Iris pigment epithelial cell (primary cell): ENCODE results near the gene NEU1.
"Not testable (repeated sequence)": the region's sequence is repeated elsewhere in the genome, so short reads cannot be mapped to it uniquely, and the experiment has no call there.

ENCODE experiments used
- DNase-seq: peaks from one replicate; pipeline ENCODE4 v3.0.0-alpha.2; 2011; ENCODE audit warnings: low read depth

Gene NEU1

DNA sequence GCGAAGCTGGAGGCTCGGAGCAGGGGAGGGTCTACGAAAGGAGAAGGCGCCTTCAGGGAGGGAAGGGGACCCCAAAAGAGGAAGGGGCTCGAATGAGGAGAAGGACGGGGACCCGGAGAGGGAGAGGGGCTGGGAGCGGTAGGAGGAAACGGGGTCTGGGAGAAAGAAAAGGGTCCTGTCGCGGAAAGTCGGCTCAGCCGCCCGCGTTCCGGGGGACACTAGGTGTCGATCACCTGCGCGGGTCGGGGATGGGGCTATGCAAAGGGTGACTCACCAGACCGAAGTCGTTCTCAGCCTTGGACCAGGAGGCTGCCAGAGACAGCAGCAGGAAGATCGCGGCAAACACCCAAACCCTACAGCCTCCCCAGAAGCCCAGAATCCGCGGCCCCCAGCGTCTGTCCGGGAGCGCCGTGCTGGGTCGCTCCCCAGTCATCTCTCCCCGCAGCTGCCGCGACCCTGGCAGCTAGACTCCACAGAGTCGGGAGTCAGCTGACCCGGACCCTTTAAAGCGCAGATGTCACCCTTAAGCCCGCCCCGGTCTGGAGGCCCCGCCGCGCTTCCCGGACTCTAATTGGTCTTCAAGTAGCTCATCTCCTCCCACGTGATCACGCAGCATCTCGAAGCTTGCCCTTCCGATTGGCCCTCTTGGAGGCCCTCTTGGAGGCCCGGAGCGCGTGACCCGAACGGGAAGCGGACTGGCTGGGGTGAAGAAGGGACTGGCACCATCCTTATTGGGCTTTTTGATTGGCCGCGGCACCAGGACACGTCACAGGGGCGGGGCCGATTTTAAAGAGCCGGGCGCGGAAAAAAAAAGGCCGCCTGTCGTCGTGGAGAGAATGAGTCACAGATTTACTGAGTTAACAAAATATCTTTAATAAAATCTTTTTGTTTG is at the start of gene NEU1:
NEU1 (minus strand) TSS at position 478 of the 892 bp plus-strand sequence; CDS start at position 433, 45 bp downstream.
- DNase-seq: peak; percentile 100

DNA sequence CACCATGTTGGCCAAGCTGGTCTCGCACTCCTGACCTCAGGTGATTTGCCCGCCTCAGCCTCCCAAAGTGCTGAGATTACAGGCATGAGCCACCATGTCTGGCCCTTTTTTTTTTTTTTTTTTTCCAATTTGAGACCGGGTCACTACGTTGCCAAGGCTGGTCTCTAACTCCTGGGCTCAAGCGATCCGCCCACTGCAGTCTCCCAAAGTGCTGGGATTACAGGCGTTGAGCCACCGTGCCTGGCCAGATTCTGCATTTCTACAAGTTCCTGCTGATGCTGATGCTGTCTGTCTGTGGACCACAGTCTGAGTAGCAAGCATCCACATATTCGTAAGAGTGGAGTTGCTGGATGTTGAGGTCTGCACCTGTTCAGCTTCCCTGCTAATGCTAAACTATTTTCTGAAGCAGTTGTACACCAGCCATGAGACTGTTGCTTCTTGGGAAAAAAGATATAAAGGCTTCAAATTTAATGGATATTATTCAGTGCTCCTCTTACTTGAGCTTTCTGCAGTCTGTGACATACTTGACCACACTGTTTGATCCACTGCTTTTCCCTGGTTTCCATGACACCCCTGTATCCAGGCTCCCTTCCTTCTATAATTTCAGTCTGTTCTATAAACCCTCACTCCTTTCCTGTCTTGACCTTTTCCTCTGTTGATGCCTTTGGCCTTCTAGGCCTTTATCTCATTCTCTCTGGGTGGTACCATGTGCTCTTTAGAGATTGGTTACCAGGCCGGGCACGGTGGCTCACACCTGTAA is 49.4 kb upstream of the NEU1 start:
- DNase-seq: no peak

DNA sequence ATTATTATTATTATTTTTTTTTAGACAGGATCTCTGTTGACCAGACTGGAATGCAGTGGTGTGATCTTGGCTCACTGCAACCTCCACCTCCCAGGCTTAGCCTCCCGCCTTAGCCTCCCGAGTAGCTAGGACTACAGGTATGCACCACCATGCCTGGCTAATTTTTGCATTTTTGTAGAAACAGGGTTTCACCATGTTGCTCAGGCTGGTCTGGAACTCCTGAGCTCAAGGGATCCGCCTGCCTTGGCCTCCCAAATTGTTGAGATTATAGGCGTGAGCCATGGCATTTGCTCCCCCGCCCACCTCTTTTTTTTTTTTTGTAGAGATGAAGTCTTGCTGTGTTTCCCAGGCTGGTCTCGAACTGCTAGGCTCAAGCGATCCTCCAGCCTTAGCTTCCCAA is 46.7 kb upstream of the NEU1 start:
- not testable (repeated sequence) for DNase-seq

DNA sequence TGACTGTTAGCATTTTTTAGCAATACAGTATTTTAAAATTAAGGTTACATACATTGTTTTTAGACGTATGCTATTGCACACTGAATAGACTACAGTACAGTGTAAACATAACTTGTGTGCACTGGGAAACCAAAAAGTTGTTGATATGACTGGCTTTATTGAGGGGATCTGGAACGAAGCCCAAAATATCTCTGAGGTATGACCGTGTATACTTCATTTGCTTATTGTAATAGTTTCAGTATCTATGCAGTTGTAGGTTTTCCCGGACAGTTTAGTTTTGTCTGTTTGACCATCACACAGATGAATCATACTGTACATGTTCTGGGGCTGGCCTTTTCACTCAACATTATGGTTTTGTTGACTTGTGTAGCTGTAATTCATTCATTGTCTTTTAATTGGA is 46.2 kb upstream of the NEU1 start:
- peak; percentile 90 for DNase-seq

DNA sequence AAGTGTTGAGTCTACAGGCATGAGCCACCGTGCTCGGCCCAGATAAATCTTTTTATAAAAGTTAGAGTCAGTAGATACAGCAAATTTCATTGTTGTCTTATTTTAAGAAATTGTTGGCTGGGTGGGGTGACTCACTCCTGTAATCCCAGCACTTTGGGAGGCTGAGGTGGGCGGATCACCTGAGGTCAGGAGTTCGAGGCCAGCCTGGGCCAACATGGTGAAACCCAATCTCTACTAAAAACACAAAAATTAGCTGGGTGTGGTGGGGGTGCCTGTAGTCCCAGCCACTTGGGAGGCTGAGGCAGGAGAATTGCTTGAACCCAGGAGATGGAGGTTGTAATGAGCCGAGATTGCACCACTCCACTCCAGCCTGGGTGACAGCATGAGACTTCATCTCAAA is 45.6 kb upstream of the NEU1 start:
- DNase-seq: not testable (repeated sequence)

DNA sequence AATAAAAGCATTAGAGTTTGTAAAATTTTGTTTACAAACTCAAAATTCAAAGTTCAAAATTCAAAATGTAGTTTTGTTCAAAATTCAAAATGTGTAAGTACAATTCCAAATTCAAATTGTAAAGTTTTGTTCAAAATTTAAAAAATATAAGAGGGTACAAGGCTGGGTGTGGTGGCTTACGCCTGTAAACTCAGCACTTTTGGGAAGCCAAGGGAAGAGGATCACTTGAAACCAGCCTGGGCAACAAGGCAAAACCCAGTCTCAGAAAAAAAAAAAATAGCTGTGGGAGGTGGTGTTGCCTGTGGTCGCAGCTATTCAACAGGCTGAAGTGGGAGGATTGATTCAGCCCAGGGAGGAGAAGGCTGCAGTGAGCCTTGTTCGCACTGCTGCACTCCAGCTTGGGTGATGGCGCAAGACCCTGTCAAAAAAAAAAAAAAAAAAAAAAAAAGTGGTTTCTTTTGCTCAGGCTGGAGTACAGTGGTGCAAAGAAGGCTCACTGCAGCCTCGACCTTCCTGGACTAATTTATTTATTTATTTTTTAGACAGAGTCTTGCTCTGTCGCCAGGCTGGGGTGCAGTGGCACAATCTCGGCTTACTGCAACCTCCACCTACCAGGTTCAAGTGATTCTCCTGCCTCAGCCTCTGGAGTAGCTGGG is 44.7 kb upstream of the NEU1 start:
- DNase-seq: peak; percentile 90

DNA sequence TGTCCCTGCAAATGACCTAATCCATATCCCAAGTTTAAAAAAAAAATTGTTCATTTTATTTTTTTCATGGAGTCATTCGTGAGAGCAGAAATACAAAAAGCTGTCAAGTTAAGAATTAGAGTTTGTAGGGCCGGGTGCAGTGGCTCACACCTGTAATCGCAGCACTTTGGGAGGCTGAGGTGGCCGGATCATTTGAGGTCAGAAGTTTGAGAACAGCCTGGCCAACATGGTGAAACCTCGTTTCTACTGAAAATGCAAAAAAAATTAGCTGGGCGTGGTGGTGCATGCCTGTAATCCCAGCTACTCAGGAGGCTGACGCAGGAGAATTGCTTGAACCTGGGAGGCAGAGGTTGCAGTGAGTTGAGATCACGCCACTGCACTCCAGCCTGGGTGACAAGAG is 44.1 kb upstream of the NEU1 start:
- not testable (repeated sequence) for DNase-seq

DNA sequence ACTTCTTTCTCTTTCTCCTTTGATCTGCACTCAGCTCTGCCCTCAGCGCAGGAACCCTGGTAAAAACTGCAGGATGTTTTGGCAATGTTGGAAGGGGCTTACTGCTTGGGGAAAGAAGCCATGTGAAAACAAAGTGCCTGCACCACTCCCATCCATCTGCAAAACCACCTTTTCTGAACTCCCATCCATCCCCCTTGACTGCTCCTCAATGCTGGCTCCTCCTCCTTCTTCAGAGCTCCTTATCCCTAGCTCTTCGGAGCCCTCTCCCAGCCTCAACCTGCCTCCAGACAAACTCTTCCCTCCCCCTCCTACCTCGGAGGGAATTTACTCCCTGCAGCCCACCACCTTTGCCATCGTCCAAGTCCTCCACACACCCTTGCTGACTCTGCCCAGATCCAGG is 43.5 kb upstream of the NEU1 start:
- DNase-seq: no peak

DNA sequence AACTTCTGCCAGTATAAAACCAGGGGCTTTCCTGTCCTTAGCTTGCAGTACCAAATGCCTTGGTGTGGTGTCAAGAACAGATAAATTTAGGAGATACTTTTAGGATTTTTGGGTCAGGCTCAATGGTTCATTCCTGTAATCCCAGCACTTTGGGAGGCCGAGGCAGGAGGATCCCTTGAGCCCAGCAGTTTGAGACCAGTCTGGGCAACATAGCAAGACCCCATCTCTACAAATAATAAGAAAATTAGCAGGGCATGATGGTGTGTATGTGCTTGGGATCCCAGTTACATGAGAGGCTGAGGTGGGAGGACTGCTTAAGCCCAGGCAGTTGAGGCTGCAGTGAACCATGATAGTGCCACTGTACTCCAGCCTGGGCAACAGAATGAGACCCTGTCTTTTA is 42.4 kb upstream of the NEU1 start:
- DNase-seq: no peak

DNA sequence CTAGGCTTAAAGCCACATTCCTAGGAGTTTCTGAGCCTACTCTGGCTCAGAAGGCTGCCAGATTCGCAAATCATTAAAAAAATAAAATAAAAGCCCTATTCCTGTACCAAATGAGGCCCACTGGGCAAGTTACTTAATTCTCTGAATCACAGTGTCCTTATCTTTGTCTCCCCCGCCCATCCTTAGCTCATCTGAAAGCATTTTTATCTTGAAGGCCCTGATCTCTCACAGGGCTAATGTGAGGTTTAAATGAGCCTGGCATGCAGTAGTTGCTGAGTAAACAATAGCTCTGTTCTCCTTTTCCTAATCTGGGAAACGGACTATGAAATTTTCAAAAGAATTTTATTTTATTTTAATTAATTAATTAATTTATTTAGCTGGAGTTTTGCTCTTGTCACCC is 41.3 kb upstream of the NEU1 start:
- no peak for DNase-seq

DNA sequence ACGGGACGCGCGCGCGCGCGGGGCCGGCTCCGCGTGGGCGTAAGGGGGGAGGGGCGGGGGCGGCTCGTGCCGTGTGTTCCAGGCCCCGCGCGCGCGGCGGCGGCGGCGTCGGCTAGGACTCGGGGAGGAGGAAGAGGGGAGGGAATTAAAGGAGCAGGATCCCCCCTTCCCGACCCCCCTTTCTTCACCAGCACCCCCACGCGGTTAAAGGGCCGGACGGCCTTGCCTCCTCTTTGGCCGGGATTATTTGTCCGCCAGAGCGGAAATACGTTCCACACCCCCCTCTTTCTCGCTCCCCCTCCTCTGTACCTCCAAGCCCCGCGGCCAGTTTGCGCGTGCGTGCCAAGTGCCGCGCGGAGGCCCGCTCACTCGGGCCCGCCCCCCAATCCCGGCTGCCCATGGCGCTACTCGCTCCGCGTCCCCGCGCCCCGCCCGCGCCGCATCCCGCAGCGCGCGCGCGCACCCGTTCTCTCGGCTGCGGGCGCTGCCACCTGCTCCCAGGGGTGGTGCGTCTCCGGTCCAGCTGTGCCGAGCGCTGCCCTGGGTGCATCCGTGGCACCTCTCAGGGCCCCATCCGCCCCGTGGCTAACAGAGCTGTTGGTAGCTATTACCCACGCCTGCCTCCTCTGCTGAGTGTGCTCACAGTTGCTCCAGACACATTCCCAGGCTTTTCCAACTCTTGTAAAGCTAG is 39.5 kb upstream of the NEU1 start, which contains the start of gene ZBTB12:
ZBTB12 (minus strand) TSS at position 134 of the 691 bp plus-strand sequence. CDS start 781 bp downstream, outside the sequence.
- peak; percentile 97 for DNase-seq

DNA sequence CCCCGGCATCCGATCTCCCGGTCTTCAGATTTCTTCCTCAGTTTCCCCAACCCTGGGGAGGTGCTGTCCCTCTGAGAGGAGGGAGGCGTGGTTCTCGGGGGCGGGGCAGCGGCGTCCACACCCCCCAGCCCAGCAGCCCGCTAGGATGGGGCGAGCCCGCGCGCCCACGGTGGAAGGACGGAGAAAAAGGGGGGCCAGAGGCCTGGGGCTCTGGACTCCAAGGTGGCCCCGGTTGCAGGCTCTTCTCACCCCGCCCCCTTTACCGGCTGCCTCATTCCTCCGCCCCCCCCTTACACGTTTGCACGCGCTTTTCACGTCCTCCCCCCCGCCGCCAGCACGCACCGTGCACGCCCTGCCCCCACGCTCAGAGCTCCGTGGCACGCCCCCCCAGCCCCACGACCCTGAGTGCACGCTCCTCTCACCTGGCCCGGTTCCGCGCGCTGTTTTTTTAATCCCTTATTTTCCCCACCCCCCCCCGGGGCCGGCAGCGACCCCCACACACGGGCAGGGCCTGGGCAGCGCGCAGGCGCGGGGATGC is 38.9 kb upstream of the NEU1 start:
- DNase-seq: peak; percentile 64

DNA sequence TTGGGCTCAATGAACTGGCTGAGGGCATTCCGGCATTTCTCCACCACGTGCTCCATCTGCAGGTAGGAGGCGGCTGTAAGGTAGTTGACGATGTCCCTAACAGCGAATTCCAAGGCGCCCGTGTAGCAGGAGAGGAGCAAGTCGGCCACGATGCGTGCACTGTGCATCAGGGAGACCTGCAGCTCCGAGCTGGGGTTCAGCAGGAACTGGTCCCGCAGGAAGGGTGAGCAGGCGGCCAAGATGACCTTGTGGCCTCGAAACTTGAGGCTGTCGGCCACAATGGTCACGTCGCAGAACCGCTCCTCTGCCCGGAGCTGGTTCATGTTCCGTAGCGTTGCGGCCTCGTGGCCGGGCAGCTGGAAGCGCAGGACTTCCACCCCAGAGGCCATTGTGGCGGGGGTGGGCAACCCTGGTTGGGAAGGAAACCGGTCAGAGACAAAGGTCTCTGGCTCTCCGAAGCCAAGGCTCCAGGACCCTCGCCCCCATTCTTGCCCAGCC is 38.3 kb upstream of the NEU1 start:
- peak; percentile 21 for DNase-seq

DNA sequence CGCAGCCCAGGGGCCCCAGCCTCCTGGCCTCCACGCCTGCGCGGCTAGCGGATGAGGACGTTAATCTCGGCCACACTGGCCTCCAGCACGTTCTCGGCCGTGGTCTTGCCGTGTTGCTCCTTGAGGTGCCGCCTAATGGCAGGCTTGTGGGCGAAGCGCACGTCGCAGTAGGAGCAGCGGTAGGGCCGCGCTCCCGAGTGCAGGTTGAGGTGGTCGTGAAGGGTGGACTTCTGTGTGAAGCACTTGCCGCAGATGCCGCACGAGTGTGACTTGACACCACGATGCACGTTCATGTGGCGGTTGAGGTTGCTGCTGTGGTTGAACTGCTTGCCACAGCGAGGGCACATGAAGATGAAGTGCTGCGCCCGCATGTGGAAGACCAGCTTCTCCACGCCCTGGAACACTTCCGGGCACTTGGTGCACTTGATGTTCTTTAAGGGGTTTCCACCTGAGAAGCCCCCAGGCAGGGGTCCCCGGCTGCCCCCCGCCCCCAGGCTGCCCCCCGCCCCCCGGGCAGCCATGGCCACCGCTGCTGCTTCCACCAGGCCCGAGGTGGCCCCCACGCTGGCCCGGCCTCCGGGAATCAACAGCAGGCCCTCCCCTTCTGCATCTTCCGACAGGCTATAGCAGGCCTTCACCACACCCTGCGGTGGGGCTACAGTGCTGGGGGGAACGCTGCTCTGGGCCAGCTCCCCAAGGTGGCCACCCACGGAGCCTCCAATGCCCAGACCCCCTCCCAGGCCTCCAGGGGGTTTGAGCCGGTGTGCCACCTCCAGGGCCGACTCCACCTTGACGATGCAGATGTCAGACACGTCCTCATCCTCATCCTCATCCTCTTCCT is 37.5 kb upstream of the NEU1 start:
- no peak for DNase-seq

DNA sequence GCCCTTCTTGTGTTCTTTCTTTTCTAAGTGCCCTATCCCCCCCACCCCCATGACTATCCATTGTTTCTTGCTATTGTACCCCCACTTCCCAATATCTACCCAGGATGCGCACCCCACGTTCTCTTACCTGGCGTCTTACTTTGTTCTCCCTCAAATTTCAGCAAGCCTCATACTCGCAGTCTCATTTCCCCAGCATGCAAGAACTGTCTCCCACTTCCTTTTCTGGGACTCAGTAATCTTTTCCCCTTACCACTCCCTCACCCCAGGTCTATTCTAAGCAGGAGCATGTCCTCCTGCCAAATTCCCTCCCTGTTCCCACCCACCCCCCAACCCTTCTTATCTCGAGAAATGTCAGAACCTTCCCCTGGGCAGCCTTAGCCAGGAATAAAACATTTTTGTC is 36.6 kb upstream of the NEU1 start:
- no peak for DNase-seq

DNA sequence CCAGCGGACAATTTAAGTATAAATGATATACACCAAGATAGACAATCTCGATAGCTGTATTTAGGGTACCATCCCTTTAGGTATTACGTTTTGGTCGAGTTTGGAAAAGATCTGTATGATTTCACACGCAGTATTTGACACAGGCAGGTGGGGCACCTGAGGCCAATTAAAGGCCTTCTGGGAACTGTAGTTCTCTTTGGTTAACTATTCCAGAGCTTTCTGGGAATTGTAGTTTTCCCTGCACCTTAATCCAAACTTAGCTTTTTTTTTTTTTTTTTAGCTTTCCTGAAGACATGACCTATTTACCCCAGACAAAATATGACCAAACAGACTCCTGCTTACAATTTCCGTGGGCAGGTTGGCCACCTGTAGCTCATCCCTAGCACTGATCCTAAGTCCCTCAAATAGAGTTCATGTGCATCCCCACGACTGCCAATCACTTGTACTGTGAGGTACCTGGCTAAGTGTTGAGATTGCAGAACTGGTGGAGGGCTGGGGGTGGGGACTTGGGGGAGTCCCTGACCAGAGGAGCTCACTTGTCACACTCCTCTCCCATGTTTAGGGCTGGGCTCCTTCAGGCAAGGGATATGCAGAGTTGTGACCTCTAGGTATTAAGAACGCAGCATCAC is 35.9 kb upstream of the NEU1 start:
- peak; percentile 36 for DNase-seq

DNA sequence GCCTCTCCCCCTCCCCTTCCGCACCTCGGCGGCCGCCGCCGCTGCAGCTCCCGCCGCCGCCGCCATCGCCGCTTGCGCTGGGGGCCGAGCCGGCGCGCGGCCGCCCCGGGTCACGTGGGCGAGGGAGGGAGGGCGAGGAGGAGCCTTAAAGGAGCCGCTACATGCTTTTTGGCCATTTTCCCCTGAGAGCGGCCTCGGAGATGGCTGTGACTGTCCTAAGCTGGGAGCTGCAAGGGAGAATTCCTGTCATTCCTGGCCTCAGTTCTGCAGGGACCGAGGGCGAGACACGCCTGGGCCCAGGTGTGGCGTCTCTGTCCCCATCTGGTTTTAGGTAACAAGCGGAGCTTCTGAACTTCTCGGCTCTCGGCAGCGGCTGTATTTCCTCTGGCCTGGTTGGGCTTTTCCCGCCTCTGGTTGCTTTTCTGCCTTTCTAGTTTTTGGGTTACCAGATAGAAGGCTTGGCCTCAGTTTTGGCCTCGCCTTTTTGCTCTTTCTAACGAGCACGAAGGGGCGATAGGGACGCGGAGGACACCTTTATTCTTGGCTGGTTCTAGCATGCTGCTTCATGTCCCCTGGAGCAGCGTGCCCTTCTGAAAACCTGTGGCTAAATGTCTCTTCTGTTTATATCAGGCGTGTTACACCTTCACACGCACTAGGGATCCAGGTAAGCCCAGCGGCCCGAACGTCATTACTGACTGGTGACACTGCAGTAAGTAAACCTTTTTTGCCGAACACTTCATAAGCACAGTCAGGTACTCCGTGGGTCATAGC is 35.2 kb upstream of the NEU1 start, which contains the start of gene EHMT2:
EHMT2 (minus strand) TSS at position 87 of the 771 bp plus-strand sequence; CDS start at position 66, 21 bp downstream.
- DNase-seq: peak; percentile 80

DNA sequence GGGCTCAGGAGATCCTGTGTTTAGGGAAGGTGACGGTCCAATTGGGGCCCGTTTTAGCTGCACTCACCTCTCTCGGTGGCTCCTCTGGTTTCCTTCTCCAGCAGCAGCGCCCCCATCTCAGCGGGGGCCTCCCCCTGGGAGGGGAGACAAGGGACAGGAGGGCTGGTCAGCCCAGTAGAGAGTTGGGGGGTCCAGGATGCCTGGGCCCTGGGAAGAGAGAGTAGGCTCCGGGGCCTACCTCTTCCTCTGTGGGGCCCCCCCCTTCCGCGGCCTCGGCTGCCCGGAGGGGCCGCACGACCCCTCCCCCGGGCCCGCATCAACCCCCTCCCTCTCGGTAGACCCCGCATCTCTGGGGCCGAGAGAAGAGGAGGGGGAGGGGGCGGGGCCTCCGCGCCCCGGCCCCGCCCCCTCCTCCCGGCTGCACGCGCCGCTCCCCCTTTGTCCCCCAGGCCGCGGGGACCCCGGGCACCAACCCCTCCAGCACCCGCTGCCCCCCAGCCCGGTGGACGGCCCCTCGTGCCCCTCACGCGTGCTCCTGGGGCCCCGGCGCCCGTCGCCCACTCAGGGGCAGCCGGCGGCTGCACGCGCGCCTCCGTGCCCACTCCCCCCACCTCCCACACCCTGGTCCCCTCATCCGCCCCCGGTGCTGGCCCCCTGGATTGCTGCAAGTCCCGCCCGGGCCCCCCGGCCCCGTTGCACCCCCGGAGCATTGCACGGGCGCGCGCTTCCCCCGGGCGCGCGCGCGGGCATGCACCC is 34.4 kb upstream of the NEU1 start:
- no peak for DNase-seq
